Measurements from ENCODE around the gene EMILIN2. TPM values are rescaled to one million over a fixed set of nuclear protein-coding genes. Genes with fewer than 3 reads are reported as not detected.

Gene EMILIN2
- total RNA-seq, 2 experiments from 2014 or later, result 0.15 to 1.4 TPM

DNA sequence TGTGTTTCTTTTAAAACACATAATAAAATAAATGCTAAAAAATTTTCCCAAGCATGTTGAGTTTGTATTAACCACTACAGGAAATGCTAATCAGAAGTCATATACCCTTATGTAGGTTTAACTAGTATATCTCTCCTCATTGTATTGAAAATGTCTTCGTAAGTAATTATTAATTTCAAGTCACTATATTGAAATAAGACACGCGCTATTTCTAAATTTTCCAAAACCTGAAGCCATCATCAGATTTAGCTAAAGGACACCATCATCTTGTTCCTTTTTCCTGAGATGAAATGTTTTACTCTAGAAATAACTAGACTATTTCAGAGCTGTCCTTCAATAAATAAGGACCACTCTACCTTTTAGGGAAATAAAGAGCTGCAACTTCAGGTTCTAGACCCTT lies 87.2 kb downstream of the EMILIN2 start:
- no peak for TF ChIP-seq CTCF (conservative IDR thresholded peaks at IDR 0.05; ENCODE audit: low read length)
- TF ChIP-seq EZH2phosphoT487 (IDR thresholded peaks at IDR 0.05; ENCODE audit: borderline replicate concordance, low read depth, low read length), result no peak
- ChIA-PET POLR2A (interaction anchor here (0.9 to 1.2 kb wide), 3 partner anchors 17 to 51 kb away, joined by 3 to 6 read pairs (median 4); no protein-coding TSS in a partner anchor), CTCF (ENCODE audit: unreplicated experiment) (no interaction called here)
- H3K9me3 ChIP-seq (ENCODE audit: low read length), result no peaks in the 10 kb centered on the region
- no TSS peak for BruUV-seq (replicated peaks)
- no peaks in the 10 kb centered on the region for H4K20me1 ChIP-seq (ENCODE audit: insufficient read depth, low read length)
- no peak overlapping the region for H3K4me3 ChIP-seq (ENCODE audit: low read depth, low read length, poor library complexity, severe bottlenecking)
- no peak overlapping the region for H3K27ac ChIP-seq (ENCODE audit: low read depth, low read length, poor library complexity, severe bottlenecking)
- H3K36me3 ChIP-seq (ENCODE audit: insufficient read depth, low read length), result peaks cover 73% of the 10 kb centered on the region; the same call in 1 of the 2 replicates
- intact Hi-C loops (cut with micrococcal nuclease; ENCODE audit: unreplicated experiment), result loop anchor here (2.0 to 10.0 kb wide), 2 partner anchors 195 to 731 kb away; no protein-coding TSS in a partner anchor
- no peaks in the 10 kb centered on the region for H3K79me2 ChIP-seq (ENCODE audit: insufficient read depth, low read depth, low read length)
- no peak for DNase-seq (ENCODE audit: low spot score)
- peaks cover 5% of the 10 kb centered on the region for H3K4me1 ChIP-seq (ENCODE audit: insufficient read depth, low read length, poor library complexity, severe bottlenecking)
- H2AFZ ChIP-seq (ENCODE audit: low read length), result no peak overlapping the region
- no peak overlapping the region for H3K4me2 ChIP-seq (ENCODE audit: low read length)
- no peaks in the 10 kb centered on the region for H3K9me2 ChIP-seq (ENCODE audit: insufficient read depth, low read length)

- intact Hi-C loops (cut with micrococcal nuclease; ENCODE audit: unreplicated experiment), result loop anchor here (10.0 kb wide), 1 partner anchor 729 kb away; no protein-coding TSS in a partner anchor
- no peak overlapping the region for H3K4me3 ChIP-seq (ENCODE audit: low read depth, low read length, poor library complexity, severe bottlenecking)
- no peaks in the 10 kb centered on the region for H3K9me2 ChIP-seq (ENCODE audit: insufficient read depth, low read length)
- no peak overlapping the region for H3K4me2 ChIP-seq (ENCODE audit: low read length)
- no peaks in the 10 kb centered on the region for H3K79me2 ChIP-seq (ENCODE audit: insufficient read depth, low read depth, low read length)
- no peaks in the 10 kb centered on the region for H4K20me1 ChIP-seq (ENCODE audit: insufficient read depth, low read length)
- ChIA-PET CTCF (ENCODE audit: unreplicated experiment) (no interaction called here), POLR2A (no interaction called here)
- H3K4me1 ChIP-seq (ENCODE audit: insufficient read depth, low read length, poor library complexity, severe bottlenecking), result peaks cover 5% of the 10 kb centered on the region
- H3K36me3 ChIP-seq (ENCODE audit: insufficient read depth, low read length), result peaks cover 61% of the 10 kb centered on the region; the same call in 1 of the 2 replicates
- DNase-seq (ENCODE audit: low spot score), result no peak
- BruUV-seq (replicated peaks), result no TSS peak
- TF ChIP-seq EZH2phosphoT487 (IDR thresholded peaks at IDR 0.05; ENCODE audit: borderline replicate concordance, low read depth, low read length), result no peak
- TF ChIP-seq CTCF (conservative IDR thresholded peaks at IDR 0.05; ENCODE audit: low read length), result no peak
- no peak overlapping the region for H2AFZ ChIP-seq (ENCODE audit: low read length)
- no peak overlapping the region for H3K27ac ChIP-seq (ENCODE audit: low read depth, low read length, poor library complexity, severe bottlenecking)
- no peaks in the 10 kb centered on the region for H3K9me3 ChIP-seq (ENCODE audit: low read length)
These were observed 88.8 kb downstream of the EMILIN2 start for GRCh38 chr18:2935438-2936192.

GRCh38 chr18:2939317-2939716 lies 92.5 kb downstream of the EMILIN2 start:
- DNase-seq (ENCODE audit: low spot score), result no peak
- TF ChIP-seq EZH2phosphoT487 (IDR thresholded peaks at IDR 0.05; ENCODE audit: borderline replicate concordance, low read depth, low read length) (no peak), CTCF (conservative IDR thresholded peaks at IDR 0.05; ENCODE audit: low read length) (no peak)
- intact Hi-C loops (cut with micrococcal nuclease; ENCODE audit: unreplicated experiment), result loop anchor here (10.0 kb wide), 1 partner anchor 725 kb away; no protein-coding TSS in a partner anchor
- Histone ChIP-seq H3K9me3 (ENCODE audit: low read length) (no peaks in the 10 kb centered on the region), H3K27ac (ENCODE audit: low read depth, low read length, poor library complexity, severe bottlenecking) (no peak overlapping the region), H3K79me2 (ENCODE audit: insufficient read depth, low read depth, low read length) (no peaks in the 10 kb centered on the region), H3K9me2 (ENCODE audit: insufficient read depth, low read length) (no peaks in the 10 kb centered on the region), H2AFZ (ENCODE audit: low read length) (no peak overlapping the region), H3K4me1 (ENCODE audit: insufficient read depth, low read length, poor library complexity, severe bottlenecking) (no peaks in the 10 kb centered on the region), H3K4me3 (ENCODE audit: low read depth, low read length, poor library complexity, severe bottlenecking) (no peak overlapping the region), H3K4me2 (ENCODE audit: low read length) (no peak overlapping the region), H3K36me3 (ENCODE audit: insufficient read depth, low read length) (peaks cover 31% of the 10 kb centered on the region; the same call in 1 of the 2 replicates), H4K20me1 (ENCODE audit: insufficient read depth, low read length) (no peaks in the 10 kb centered on the region)
- BruUV-seq (replicated peaks), result no TSS peak
- POLR2A ChIA-PET, result interaction anchor here (0.6 to 1.6 kb wide), 3 partner anchors 49 to 259 kb away, joined by 3 to 4 read pairs (median 4); no protein-coding TSS in a partner anchor
- CTCF ChIA-PET (ENCODE audit: unreplicated experiment), result no interaction called here
